Measurements from ENCODE around the gene TPK1. TPM values are rescaled to one million over a fixed set of nuclear protein-coding genes. Genes with fewer than 3 reads are reported as not detected.

The TPK1 gene
- total RNA-seq, 1 experiment from 2014 or later: 3.1 TPM

DNA sequence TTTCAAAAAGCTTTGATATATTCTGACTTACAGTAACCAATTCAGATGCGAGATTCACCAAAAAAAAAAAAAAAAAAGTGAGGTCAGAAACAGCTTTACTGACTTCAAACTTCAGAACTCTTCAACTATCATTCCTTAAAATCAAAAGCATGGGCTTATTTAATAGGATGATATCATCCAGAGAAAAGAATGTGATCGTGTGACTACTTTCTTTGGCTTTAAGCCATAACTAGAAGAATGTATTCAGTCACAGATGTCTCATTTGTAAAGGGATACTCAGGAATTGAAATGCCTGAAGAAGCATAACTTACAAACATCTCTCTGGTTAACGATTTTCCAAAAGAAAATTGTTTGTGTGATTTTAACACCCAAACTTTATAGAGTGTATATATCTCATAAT, 11.5 kb downstream of the TPK1 start:
- no peaks in the 10 kb centered on the region for H3K79me2 ChIP-seq (ENCODE audit: insufficient read depth, low read length)

More for the DNA sequence above, 11.5 kb downstream of the TPK1 start:
- Histone ChIP-seq H3K27me3 (ENCODE audit: insufficient read depth, low read length) (no peaks in the 10 kb centered on the region), H3K27ac (ENCODE audit: insufficient read length, low read depth, low read length) (no peak overlapping the region), H2AK5ac (ENCODE audit: insufficient read length, low read length) (no peak overlapping the region), H3K79me1 (ENCODE audit: insufficient read depth, low read depth, low read length, poor library complexity, severe bottlenecking) (no peaks in the 10 kb centered on the region), H3K4me1 (ENCODE audit: insufficient read depth, low read length) (no peaks in the 10 kb centered on the region), H2BK5ac (ENCODE audit: insufficient read length, low read length) (no peak overlapping the region), H3K23me2 (ENCODE audit: insufficient read length, low read depth, low read length, poor library complexity, severe bottlenecking) (no peaks in the 10 kb centered on the region), H2BK15ac (ENCODE audit: low read depth, low read length) (no peak overlapping the region), H4K8ac (replicated peaks; ENCODE audit: insufficient read length, low read depth, low read length) (no peak overlapping the region), H4K5ac (ENCODE audit: insufficient read length, low read depth, low read length) (no peak overlapping the region), H3K56ac (ENCODE audit: insufficient read length, low read depth, low read length) (no peak overlapping the region), H3T11ph (ENCODE audit: low read length) (no peak overlapping the region), H3K4me2 (ENCODE audit: insufficient read depth, insufficient read length, low read length) (no peak overlapping the region), H2AFZ (ENCODE audit: low read length) (no peak overlapping the region), H3K9ac (ENCODE audit: extremely low read depth, insufficient read length, low read length) (no peak overlapping the region), H3K14ac (ENCODE audit: insufficient read depth, low read length) (no peak overlapping the region), H2BK120ac (ENCODE audit: low read depth, low read length, poor library complexity, severe bottlenecking) (no peak overlapping the region), H2BK12ac (ENCODE audit: insufficient read length, low read depth, low read length) (no peak overlapping the region), H3K18ac (ENCODE audit: insufficient read length, low read depth, low read length) (no peak overlapping the region), H4K91ac (ENCODE audit: insufficient read length, low read depth, low read length) (no peak overlapping the region), H3K9me3 (ENCODE audit: control insufficient read depth, low read depth, low read length) (no peaks in the 10 kb centered on the region), H2BK20ac (ENCODE audit: low read depth, low read length, poor library complexity, severe bottlenecking) (no peak overlapping the region), H3K4ac (ENCODE audit: low read depth, low read length) (no peak overlapping the region), H3K23ac (ENCODE audit: insufficient read length, low read depth, low read length) (no peak overlapping the region), H4K20me1 (ENCODE audit: control insufficient read depth, insufficient read depth, insufficient read length) (no peaks in the 10 kb centered on the region)
- Mint-ChIP-seq H3K4me3 (no peak overlapping the region), H3K9me3 (no peaks in the 10 kb centered on the region), H3K27me3 (ENCODE audit: low read depth) (no peaks in the 10 kb centered on the region), H3K36me3 (ENCODE audit: insufficient read depth in 1 of 3, low read depth in 3 of 3) (no peaks in the 10 kb centered on the region), H3K4me1 (peaks cover 11 to 22% of the 10 kb centered on the region in 2 experiments), H3K27ac (no peak overlapping the region)
- no peak for TF ChIP-seq CTCF (conservative IDR thresholded peaks at IDR 0.05)
- DNase-seq: no peak
- no CpG with 5 or more reads among the region's 3 CpGs for WGBS (ENCODE audit: extremely low coverage, insufficient read length, low lambda C conversion rate)

Data from H9 (cell line).